Thyroid gland (tissue), 4 donors: ENCODE measurements around the gene RPS6KC1.

ENCODE experiments used
- POLR2A ChIP-seq, 2 donors: fragments of 450-650 bp; IDR thresholded peaks; one replicate each; pipeline ENCODE4 v1.6.1; 2017; ENCODE audit warnings: antibody characterized with exemption in 2 of 2, mild to moderate bottlenecking in 2 of 2, moderate library complexity in 1 of 2
- TF ChIP-seq, protein P1 (sequence below), 6 experiments: fragments of 200-600 bp in 3 of 6; fragments of 450-650 bp in 3 of 6; sonication (generic) in 3 of 6; IDR thresholded peaks; one replicate each; pipeline ENCODE4 v1.5.1; 2016 to 2019; ENCODE audit warnings: antibody characterized with exemption in 6 of 6, mild to moderate bottlenecking in 2 of 6, inconsistent platforms in 1 of 6, moderate library complexity in 1 of 6

- TF ChIP-seq, protein P1, sequence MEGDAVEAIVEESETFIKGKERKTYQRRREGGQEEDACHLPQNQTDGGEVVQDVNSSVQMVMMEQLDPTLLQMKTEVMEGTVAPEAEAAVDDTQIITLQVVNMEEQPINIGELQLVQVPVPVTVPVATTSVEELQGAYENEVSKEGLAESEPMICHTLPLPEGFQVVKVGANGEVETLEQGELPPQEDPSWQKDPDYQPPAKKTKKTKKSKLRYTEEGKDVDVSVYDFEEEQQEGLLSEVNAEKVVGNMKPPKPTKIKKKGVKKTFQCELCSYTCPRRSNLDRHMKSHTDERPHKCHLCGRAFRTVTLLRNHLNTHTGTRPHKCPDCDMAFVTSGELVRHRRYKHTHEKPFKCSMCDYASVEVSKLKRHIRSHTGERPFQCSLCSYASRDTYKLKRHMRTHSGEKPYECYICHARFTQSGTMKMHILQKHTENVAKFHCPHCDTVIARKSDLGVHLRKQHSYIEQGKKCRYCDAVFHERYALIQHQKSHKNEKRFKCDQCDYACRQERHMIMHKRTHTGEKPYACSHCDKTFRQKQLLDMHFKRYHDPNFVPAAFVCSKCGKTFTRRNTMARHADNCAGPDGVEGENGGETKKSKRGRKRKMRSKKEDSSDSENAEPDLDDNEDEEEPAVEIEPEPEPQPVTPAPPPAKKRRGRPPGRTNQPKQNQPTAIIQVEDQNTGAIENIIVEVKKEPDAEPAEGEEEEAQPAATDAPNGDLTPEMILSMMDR (IDR thresholded peaks at IDR 0.05) = no peak
- no peak for TF ChIP-seq POLR2A (IDR thresholded peaks at IDR 0.05)
Measured at GRCh38 chr1:213303286-213303685, 252.2 kb downstream of the RPS6KC1 start.
